ENCODE measurements around the gene JAGN1.

- no peak for TF ChIP-seq CTCF (IDR thresholded peaks at IDR 0.05; ENCODE audit: low read depth, low read length)
- peak; percentile 85 for TF ChIP-seq POLR2A (IDR thresholded peaks at IDR 0.05; ENCODE audit: extremely low read depth, insufficient read length)
- peak; percentile 46 for TF ChIP-seq MAX (IDR thresholded peaks at IDR 0.05; ENCODE audit: low read depth, low read length)
- TF ChIP-seq MYC (IDR thresholded peaks at IDR 0.05; ENCODE audit: low read depth, low read length) = peak; percentile 81
Observed at GRCh38 chr3:9890249-9891071, at the start of gene JAGN1.

Data from NB4 (cell line).